Measurements from ENCODE around the gene EHBP1.

Gene EHBP1

GRCh38 chr2:63008838-63009237 lies 303.3 kb downstream of the EHBP1 start:
- TF ChIP-seq POLR2AphosphoS5 (IDR thresholded peaks at IDR 0.05; ENCODE audit: low read depth, low read length): no peak
- TF ChIP-seq FOXP2 (optimal IDR thresholded peaks at IDR 0.05; ENCODE audit: borderline replicate concordance, extremely low read depth, extremely low read length, insufficient read depth): no peak
- TF ChIP-seq REST (IDR thresholded peaks at IDR 0.05; ENCODE audit: insufficient read depth in 1 of 2, low read depth in 2 of 2, low read length in 2 of 2): no peak
- no peak for TF ChIP-seq TAF1 (IDR thresholded peaks at IDR 0.05; ENCODE audit: borderline replicate concordance, insufficient read depth, low read length)
- no peak for TF ChIP-seq SIN3A (IDR thresholded peaks at IDR 0.05; ENCODE audit: borderline replicate concordance, insufficient read depth, low read length)

GRCh38 chr2:63009490-63009889 lies 304.0 kb downstream of the EHBP1 start:
- no peak for TF ChIP-seq REST (IDR thresholded peaks at IDR 0.05; ENCODE audit: insufficient read depth in 1 of 2, low read depth in 2 of 2, low read length in 2 of 2)
- no peak for TF ChIP-seq SIN3A (IDR thresholded peaks at IDR 0.05; ENCODE audit: borderline replicate concordance, insufficient read depth, low read length)
- no peak for TF ChIP-seq FOXP2 (optimal IDR thresholded peaks at IDR 0.05; ENCODE audit: borderline replicate concordance, extremely low read depth, extremely low read length, insufficient read depth)
- no peak for TF ChIP-seq POLR2AphosphoS5 (IDR thresholded peaks at IDR 0.05; ENCODE audit: low read depth, low read length)
- no peak for TF ChIP-seq TAF1 (IDR thresholded peaks at IDR 0.05; ENCODE audit: borderline replicate concordance, insufficient read depth, low read length)

- TF ChIP-seq REST (IDR thresholded peaks at IDR 0.05; ENCODE audit: insufficient read depth in 1 of 2, low read depth in 2 of 2, low read length in 2 of 2) (no peak), FOXP2 (optimal IDR thresholded peaks at IDR 0.05; ENCODE audit: borderline replicate concordance, extremely low read depth, extremely low read length, insufficient read depth) (no peak), TAF1 (IDR thresholded peaks at IDR 0.05; ENCODE audit: borderline replicate concordance, insufficient read depth, low read length) (no peak), POLR2AphosphoS5 (IDR thresholded peaks at IDR 0.05; ENCODE audit: low read depth, low read length) (no peak), SIN3A (IDR thresholded peaks at IDR 0.05; ENCODE audit: borderline replicate concordance, insufficient read depth, low read length) (no peak)
These were observed 307.0 kb downstream of the EHBP1 start for GRCh38 chr2:63012541-63012940.

- TF ChIP-seq REST (IDR thresholded peaks at IDR 0.05; ENCODE audit: insufficient read depth in 1 of 2, low read depth in 2 of 2, low read length in 2 of 2) (no peak), SIN3A (IDR thresholded peaks at IDR 0.05; ENCODE audit: borderline replicate concordance, insufficient read depth, low read length) (no peak), TAF1 (IDR thresholded peaks at IDR 0.05; ENCODE audit: borderline replicate concordance, insufficient read depth, low read length) (no peak), POLR2AphosphoS5 (IDR thresholded peaks at IDR 0.05; ENCODE audit: low read depth, low read length) (no peak), FOXP2 (optimal IDR thresholded peaks at IDR 0.05; ENCODE audit: borderline replicate concordance, extremely low read depth, extremely low read length, insufficient read depth) (no peak)
These were observed 307.9 kb downstream of the EHBP1 start for GRCh38 chr2:63013438-63013837.

GRCh38 chr2:63015389-63015788 lies 309.9 kb downstream of the EHBP1 start:
- TF ChIP-seq FOXP2 (optimal IDR thresholded peaks at IDR 0.05; ENCODE audit: borderline replicate concordance, extremely low read depth, extremely low read length, insufficient read depth): no peak
- no peak for TF ChIP-seq REST (IDR thresholded peaks at IDR 0.05; ENCODE audit: insufficient read depth in 1 of 2, low read depth in 2 of 2, low read length in 2 of 2)
- no peak for TF ChIP-seq SIN3A (IDR thresholded peaks at IDR 0.05; ENCODE audit: borderline replicate concordance, insufficient read depth, low read length)
